Neural cell (in vitro differentiated cells): ENCODE data around the gene DIAPH1. TPM values are rescaled to one million over a fixed set of nuclear protein-coding genes. Genes with fewer than 3 reads are reported as not detected.

ENCODE experiments used
- H2AFZ ChIP-seq: fragments of 200-600, 300-800 bp; sonication (generic), shearing (Covaris generic); 2 replicates; pipeline ENCODE4 v1.6.0; 2014; ENCODE audit warnings: low read depth, mild to moderate bottlenecking, antibody characterized with exemption, low read length, moderate library complexity
- H3F3A ChIP-seq: fragments of 200-600 bp; shearing (Covaris generic); 2 replicates; pipeline ENCODE4 v1.6.1; 2016; ENCODE audit warnings: mild to moderate bottlenecking, moderate library complexity, mixed read lengths, antibody characterized with exemption, low read length; ENCODE audit not compliant: insufficient read depth, poor library complexity, severe bottlenecking
- H3K27ac ChIP-seq: fragments of 200-600, 300-800 bp; sonication (generic), shearing (Covaris generic); 2 replicates; pipeline ENCODE4 v1.5.1; 2014; ENCODE audit warnings: mild to moderate bottlenecking, low read length, moderate library complexity
- H3K27me3 ChIP-seq: fragments of 300-800, 200-600 bp; sonication (generic), shearing (Covaris generic); 2 replicates; pipeline ENCODE4 v1.6.0; 2014; ENCODE audit warnings: mild to moderate bottlenecking, low read depth, low read length, moderate library complexity; ENCODE audit not compliant: insufficient read depth
- H3K36me3 ChIP-seq: fragments of 300-800, 200-600 bp; sonication (generic), shearing (Covaris generic); 2 replicates; pipeline ENCODE4 v1.5.1; 2014; ENCODE audit warnings: mild to moderate bottlenecking, antibody characterized with exemption, low read length, moderate library complexity; ENCODE audit not compliant: insufficient read depth
- H3K4me2 ChIP-seq: fragments of 300-800, 200-600 bp; sonication (generic), shearing (Covaris generic); 2 replicates; pipeline ENCODE4 v1.6.0; 2014; ENCODE audit warnings: mild to moderate bottlenecking, low read length
- H3K4me3 ChIP-seq: fragments of 300-800, 200-600 bp; sonication (generic), shearing (Covaris generic); 2 replicates; pipeline ENCODE4 v1.5.1; 2014; ENCODE audit warnings: mild to moderate bottlenecking, low read length, moderate library complexity
- H3K79me2 ChIP-seq: fragments of 200-600 bp; shearing (Covaris generic); replicated peaks from 2 replicates; pipeline ENCODE4 v1.6.0; 2014; ENCODE audit warnings: mild to moderate bottlenecking, low read length, moderate library complexity; ENCODE audit not compliant: insufficient read depth
- H3K9ac ChIP-seq: fragments of 300-800, 200-600 bp; sonication (generic), shearing (Covaris generic); 2 replicates; pipeline ENCODE4 v1.6.1; 2016; ENCODE audit warnings: mild to moderate bottlenecking, low read length, mixed read lengths
- H3K9me2 ChIP-seq: fragments of 200-600 bp; shearing (Covaris generic); 2 replicates; pipeline ENCODE4 v1.6.1; 2016; ENCODE audit warnings: mild to moderate bottlenecking, low read length, mixed read lengths; ENCODE audit not compliant: insufficient read depth
- H3K9me3 ChIP-seq: fragments of 200-600, 300-800 bp; sonication (generic), shearing (Covaris generic); 2 replicates; pipeline ENCODE4 v1.6.1; 2016; ENCODE audit warnings: mild to moderate bottlenecking, mixed run types, low read length, moderate library complexity, mixed read lengths
- H4K20me1 ChIP-seq: fragments of 200-600 bp; shearing (Covaris generic); 2 replicates; pipeline ENCODE4 v1.6.1; 2016; ENCODE audit warnings: mild to moderate bottlenecking, mixed run types; ENCODE audit not compliant: insufficient read depth
- EP300 ChIP-seq: fragments of 450-650 bp; conservative IDR thresholded peaks from 2 replicates; pipeline ENCODE4 v1.6.1; 2014; ENCODE audit warnings: antibody characterized with exemption, mild to moderate bottlenecking, moderate library complexity; ENCODE audit not compliant: poor library complexity, severe bottlenecking
- EZH2 ChIP-seq: fragments of 200-600, 300-800 bp; shearing (Covaris generic), sonication (generic); IDR thresholded peaks from 2 replicates; pipeline ENCODE4 v1.6.1; 2014; ENCODE audit warnings: antibody characterized with exemption, low read length, borderline replicate concordance, mild to moderate bottlenecking; ENCODE audit not compliant: insufficient read depth, poor library complexity, severe bottlenecking
- MXI1 ChIP-seq: fragments of 450-650 bp; conservative IDR thresholded peaks from 2 replicates; pipeline ENCODE4 v1.6.1; 2014; ENCODE audit warnings: antibody characterized with exemption, mild to moderate bottlenecking; ENCODE audit not compliant: poor library complexity, severe bottlenecking
- POLR2AphosphoS5 ChIP-seq: IDR thresholded peaks from 2 replicates; pipeline ENCODE4 v1.6.1; 2012
- RAD21 ChIP-seq: fragments of 450-650 bp; conservative IDR thresholded peaks from 2 replicates; pipeline ENCODE4 v1.6.1; 2014; ENCODE audit warnings: antibody characterized with exemption, mild to moderate bottlenecking, moderate library complexity
- SMC3 ChIP-seq: fragments of 450-650 bp; conservative IDR thresholded peaks from 2 replicates; pipeline ENCODE4 v1.6.1; 2014; ENCODE audit warnings: antibody characterized with exemption, mild to moderate bottlenecking, moderate library complexity; ENCODE audit not compliant: poor library complexity
- TAF1 ChIP-seq: IDR thresholded peaks from 2 replicates; pipeline ENCODE4 v1.6.1; 2012; ENCODE audit warnings: low read depth
- polyA plus RNA-seq: library from polyadenylated mRNA; depleted of rRNA; stranded (reverse); fragments of >200 nt; gene quantifications from 2 replicates; pipeline ENCODE4 v1.2.3, GENCODE V29; 2014
- TF ChIP-seq, protein P1 (sequence below): IDR thresholded peaks from 2 replicates; pipeline ENCODE4 v1.6.1; 2012; ENCODE audit warnings: borderline replicate concordance
- TF ChIP-seq, protein P2 (sequence below): fragments of 450-650 bp; IDR thresholded peaks from 2 replicates; pipeline ENCODE4 v1.5.1; 2014; ENCODE audit warnings: antibody characterized with exemption, mild to moderate bottlenecking, moderate library complexity; ENCODE audit not compliant: poor library complexity, severe bottlenecking

The DIAPH1 gene
- polyA plus RNA-seq, 1 donor from 2014 or later = 21.9 TPM

DNA sequence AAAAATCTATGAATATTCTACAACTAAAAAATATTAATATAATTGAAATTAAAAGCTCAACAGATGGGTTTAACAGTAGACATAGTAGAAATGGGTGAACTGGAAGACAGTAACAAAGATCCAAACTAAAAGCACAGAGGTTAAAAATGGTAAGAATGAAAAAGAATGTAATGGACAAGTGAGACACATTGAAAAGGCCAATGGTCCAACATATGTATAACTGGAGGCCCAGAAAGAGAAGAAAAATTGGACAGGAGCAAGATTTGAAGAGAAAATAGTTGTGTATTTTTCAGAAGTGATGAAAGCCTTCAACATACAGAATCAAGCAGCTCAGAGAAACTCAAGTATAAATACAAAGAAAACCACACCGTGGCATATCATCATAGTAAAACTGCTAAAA, 71.3 kb downstream of the DIAPH1 start:
- Histone ChIP-seq H3K27ac (no peak overlapping the region), H2AFZ (no peak overlapping the region), H3K9me3 (no peaks in the 10 kb centered on the region), H3K79me2 (no peaks in the 10 kb centered on the region), H3K9ac (no peak overlapping the region), H3K4me3 (no peak overlapping the region), H3K4me2 (no peak overlapping the region), H3K27me3 (no peaks in the 10 kb centered on the region), H3K9me2 (no peaks in the 10 kb centered on the region), H3K36me3 (peaks cover 6% of the 10 kb centered on the region), H4K20me1 (no peaks in the 10 kb centered on the region), H3F3A (no peaks in the 10 kb centered on the region)
- TF ChIP-seq POLR2AphosphoS5 = no peak

DNA sequence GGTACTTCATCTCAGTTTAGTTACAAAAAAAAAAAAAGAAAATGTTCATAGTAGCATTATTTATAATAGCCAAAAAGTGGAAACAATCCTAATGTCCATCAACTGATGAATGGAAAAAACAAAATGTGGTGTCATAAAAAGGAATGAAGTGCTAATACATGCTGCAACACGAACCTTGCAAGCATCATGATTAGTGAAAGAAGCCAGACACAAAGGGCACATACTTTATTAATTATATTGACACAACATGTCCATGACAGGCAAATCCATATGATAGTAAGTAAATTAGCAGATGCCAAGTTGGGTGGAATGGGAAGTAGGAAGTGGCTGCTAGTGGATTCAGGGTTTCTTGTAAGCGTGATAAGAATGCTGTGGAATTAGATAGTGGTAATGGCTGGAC, 75.7 kb downstream of the DIAPH1 start:
- H2AFZ ChIP-seq = no peak overlapping the region
- H3K36me3 ChIP-seq = peaks cover 6% of the 10 kb centered on the region
- TF ChIP-seq, protein P1, sequence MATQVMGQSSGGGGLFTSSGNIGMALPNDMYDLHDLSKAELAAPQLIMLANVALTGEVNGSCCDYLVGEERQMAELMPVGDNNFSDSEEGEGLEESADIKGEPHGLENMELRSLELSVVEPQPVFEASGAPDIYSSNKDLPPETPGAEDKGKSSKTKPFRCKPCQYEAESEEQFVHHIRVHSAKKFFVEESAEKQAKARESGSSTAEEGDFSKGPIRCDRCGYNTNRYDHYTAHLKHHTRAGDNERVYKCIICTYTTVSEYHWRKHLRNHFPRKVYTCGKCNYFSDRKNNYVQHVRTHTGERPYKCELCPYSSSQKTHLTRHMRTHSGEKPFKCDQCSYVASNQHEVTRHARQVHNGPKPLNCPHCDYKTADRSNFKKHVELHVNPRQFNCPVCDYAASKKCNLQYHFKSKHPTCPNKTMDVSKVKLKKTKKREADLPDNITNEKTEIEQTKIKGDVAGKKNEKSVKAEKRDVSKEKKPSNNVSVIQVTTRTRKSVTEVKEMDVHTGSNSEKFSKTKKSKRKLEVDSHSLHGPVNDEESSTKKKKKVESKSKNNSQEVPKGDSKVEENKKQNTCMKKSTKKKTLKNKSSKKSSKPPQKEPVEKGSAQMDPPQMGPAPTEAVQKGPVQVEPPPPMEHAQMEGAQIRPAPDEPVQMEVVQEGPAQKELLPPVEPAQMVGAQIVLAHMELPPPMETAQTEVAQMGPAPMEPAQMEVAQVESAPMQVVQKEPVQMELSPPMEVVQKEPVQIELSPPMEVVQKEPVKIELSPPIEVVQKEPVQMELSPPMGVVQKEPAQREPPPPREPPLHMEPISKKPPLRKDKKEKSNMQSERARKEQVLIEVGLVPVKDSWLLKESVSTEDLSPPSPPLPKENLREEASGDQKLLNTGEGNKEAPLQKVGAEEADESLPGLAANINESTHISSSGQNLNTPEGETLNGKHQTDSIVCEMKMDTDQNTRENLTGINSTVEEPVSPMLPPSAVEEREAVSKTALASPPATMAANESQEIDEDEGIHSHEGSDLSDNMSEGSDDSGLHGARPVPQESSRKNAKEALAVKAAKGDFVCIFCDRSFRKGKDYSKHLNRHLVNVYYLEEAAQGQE = no peak
- TF ChIP-seq EZH2 (no peak), MXI1 (no peak), SMC3 (no peak), TAF1 (no peak), POLR2AphosphoS5 (no peak), RAD21 (no peak), EP300 (no peak)
- TF ChIP-seq, protein P2, sequence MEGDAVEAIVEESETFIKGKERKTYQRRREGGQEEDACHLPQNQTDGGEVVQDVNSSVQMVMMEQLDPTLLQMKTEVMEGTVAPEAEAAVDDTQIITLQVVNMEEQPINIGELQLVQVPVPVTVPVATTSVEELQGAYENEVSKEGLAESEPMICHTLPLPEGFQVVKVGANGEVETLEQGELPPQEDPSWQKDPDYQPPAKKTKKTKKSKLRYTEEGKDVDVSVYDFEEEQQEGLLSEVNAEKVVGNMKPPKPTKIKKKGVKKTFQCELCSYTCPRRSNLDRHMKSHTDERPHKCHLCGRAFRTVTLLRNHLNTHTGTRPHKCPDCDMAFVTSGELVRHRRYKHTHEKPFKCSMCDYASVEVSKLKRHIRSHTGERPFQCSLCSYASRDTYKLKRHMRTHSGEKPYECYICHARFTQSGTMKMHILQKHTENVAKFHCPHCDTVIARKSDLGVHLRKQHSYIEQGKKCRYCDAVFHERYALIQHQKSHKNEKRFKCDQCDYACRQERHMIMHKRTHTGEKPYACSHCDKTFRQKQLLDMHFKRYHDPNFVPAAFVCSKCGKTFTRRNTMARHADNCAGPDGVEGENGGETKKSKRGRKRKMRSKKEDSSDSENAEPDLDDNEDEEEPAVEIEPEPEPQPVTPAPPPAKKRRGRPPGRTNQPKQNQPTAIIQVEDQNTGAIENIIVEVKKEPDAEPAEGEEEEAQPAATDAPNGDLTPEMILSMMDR = no peak
- H3K27me3 ChIP-seq = no peaks in the 10 kb centered on the region
- H3K27ac ChIP-seq = no peak overlapping the region
- no peak overlapping the region for H3K4me2 ChIP-seq
- H3K9ac ChIP-seq = no peak overlapping the region
- H3K9me2 ChIP-seq = no peaks in the 10 kb centered on the region
- H4K20me1 ChIP-seq = no peaks in the 10 kb centered on the region
- H3F3A ChIP-seq = no peaks in the 10 kb centered on the region
- no peaks in the 10 kb centered on the region for H3K9me3 ChIP-seq
- no peak overlapping the region for H3K4me3 ChIP-seq
- H3K79me2 ChIP-seq = no peaks in the 10 kb centered on the region

DNA sequence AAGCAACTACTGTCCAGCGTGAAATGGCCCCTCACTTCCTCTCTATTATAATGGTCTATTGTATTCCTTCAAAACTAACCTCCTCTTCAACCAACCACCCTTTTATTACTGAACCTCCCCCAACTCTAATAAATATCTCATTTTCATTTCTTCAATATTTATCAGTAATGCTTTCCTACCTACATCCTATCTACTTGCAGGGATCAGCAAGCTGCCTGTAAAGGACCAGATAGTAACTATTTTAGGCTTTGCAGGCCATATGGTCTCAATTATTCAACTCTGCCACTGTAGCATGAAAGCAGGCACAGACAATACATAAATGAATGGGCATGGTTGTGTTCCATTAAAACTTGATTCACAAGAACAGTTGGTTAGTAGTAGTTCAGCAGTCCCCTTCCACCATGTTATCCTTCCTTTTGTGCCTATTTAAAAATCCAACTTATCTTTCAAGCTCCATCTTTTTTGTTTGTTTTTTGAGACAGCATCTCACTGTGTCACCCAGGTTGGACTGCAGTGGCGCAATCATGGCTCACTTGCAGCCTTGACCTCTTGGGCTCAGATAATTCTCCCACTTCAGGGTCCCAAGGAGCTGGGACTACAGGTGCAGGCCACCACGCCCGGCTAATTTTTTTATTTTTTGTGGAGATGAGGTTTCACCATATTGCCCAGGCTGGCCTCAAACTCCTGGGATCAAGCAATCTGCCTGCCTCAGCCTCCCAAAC, 84.1 kb downstream of the DIAPH1 start:
- Histone ChIP-seq H2AFZ (no peak overlapping the region), H3K27ac (no peak overlapping the region), H3K36me3 (no peaks in the 10 kb centered on the region), H3K79me2 (no peaks in the 10 kb centered on the region), H3K9me2 (no peaks in the 10 kb centered on the region), H3F3A (no peaks in the 10 kb centered on the region), H4K20me1 (no peaks in the 10 kb centered on the region), H3K4me2 (no peak overlapping the region), H3K9ac (no peak overlapping the region), H3K27me3 (no peaks in the 10 kb centered on the region), H3K4me3 (no peak overlapping the region), H3K9me3 (no peaks in the 10 kb centered on the region)
- TF ChIP-seq, protein P1 = no peak
- TF ChIP-seq TAF1 (no peak), EP300 (no peak), SMC3 (no peak), MXI1 (no peak)
